ENCODE results near the gene KCNH2. TPM values are rescaled to one million over a fixed set of nuclear protein-coding genes. Genes with fewer than 3 reads are reported as not detected.

Gene KCNH2
- polyA plus RNA-seq, 10 donors = 10.6 to 19.5 (median 16.0) TPM

DNA sequence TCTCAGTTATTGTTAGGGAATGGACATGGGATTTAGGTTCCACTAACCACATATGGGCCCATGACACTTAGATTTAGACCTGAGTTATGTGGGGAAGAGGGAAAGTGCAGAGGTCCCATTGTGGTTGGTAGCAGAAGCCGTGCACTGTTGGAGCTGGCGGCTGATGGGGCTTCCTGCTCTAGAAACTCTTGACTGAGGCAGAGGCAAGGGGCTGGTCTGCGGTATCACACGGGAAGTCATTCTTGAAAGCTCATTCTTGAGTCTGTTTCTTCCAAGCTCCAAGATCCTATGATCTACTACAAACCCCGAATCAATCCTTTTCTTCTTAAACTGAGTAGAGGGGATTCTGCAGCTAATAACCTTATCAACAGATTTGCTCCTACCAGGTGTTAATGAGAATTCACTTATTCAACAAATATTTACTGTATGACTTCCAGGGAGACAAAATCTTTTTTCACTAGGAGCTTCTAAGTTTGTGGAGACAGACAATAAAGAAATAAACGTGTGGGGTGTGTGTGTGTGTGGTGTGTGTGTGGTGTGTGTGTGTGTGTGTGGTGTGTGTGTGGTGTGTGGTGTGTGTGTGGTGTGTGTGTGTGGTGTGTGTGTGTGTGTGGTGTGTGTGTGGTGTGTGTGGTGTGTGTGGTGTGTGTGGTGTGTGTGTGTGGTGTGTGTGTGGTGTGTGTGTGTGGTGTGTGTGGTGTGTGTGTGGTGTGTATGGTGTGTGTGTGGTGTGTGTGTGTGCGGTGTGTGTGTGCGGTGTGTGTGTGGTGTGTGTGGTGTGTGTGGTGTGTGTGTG, 68.7 kb downstream of the KCNH2 start:
- no peak for DNase-seq

DNA sequence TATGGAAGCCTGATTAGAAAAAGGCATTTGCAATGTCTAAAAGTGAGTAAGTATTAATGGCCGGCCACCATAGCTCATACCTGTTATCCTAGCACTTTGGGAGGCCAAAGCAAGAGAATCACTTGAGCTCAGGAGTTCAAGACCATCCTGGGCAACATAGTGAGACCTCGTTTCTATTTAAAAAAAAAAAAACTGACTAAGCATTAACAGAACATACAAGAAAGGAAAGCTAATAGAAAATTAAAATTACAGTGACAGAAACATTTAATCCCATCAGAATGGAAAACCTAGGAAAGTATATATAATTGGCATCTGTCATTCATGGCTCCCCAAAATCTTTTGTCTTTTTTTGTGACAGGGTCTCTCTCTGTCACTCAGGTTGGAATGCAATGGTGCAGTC, 69.9 kb downstream of the KCNH2 start:
- no peak for DNase-seq

DNA sequence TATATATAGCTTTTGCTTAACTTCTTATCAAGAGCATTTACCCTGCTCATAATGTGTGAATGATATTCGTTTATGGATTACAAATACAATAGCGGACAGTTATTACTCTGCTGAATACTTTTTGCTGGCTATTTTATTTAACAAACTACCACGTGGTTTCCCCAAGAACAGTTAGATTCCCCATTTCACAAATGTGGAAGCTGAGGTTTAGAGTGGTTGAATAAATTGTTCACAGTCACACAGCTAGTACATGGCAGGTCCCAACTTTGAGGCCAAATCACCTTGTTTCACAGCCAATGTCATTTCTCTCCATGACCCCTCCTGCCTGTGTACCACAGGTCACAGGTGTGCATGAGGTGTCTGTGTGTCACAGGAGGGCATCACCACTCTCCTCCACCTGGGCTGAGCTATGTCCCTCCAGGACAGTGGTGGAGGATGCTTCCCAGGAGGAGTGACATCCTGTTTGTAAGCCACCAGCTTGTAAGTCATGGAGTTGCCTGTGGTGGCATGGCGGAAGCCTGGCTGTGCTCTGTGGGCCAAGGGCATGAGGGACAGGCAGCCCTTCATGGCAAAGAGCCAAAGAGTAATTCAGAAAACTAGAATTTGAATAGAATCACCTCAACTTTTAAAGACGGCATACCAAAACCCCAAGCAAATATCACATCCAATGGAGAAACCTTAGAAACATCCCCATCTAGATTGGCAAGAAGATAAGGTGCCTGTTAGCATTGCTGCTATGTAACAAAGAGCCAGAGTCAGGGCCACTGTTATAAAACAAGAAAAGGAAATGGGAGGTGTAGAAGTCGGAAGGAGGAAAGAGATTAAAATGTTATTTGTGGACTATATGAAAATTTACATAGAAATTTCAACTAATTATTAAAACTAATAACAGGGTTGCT, 73.9 kb downstream of the KCNH2 start:
- DNase-seq = no peak

DNA sequence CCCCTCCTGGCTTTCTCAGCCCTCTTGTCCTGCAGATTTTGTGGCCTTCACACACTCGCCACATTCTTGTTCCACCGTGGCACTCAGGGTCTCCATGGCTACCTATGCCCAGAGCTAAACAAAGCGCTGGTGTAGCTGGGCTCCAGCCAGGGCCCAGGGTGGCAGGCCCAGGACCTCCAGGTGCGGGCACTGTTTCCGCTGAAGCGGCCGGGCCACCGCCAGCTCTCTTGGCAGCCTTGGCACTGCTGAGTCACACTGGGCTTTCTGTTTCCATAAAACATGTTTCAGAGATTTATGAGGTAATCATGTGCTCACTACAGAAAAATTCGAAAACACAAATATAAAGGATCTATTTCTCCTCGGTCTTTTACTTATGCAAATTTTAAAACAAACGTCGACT, 74.5 kb downstream of the KCNH2 start:
- DNase-seq = peak; percentile 10 to 43 (median 21)

DNA sequence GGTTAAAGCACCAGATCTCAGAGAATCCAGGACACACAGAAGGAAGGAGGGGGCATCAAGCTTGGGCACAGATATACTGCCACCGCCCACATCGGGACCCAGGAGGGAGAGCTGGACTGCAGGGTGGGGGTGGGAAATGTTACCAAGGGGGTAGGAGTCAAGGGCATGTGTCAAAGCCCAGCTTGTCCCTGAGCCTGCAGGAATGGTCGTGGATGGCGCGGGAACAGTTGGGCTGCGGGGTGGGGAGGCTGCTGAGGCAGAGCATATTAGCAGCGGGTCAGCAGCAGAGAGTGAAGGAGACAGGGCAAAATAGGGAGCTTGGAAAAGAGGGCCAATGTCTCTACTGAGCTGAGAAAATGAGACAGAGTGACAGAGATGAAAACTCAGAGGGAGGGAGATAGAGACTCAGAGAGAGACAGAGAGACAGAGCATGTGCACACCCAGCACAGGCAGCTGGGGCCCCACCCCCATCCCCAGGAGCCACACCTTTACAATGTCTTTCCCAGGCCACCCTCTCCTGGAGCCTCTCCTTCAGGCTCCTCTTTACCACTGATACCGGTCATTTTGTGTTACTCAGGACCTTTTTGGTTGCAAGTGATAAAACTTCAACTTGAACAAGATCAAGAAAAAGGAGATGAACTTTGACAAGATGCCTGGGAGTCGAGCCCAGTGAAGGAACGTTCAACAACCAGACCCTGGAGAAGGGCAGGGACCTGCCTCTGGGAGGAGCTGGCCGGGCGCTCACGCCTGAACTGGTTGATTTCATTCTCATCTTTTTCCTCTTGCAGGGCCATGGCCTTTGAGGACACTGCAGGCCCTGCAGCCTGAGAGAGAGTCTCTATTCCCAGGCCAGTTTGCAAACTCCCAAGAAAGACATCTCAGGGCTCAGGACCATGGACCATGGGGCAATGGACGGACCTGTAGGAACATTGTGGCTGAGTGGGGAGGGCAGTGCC, 75.8 kb downstream of the KCNH2 start:
- DNase-seq = no peak

DNA sequence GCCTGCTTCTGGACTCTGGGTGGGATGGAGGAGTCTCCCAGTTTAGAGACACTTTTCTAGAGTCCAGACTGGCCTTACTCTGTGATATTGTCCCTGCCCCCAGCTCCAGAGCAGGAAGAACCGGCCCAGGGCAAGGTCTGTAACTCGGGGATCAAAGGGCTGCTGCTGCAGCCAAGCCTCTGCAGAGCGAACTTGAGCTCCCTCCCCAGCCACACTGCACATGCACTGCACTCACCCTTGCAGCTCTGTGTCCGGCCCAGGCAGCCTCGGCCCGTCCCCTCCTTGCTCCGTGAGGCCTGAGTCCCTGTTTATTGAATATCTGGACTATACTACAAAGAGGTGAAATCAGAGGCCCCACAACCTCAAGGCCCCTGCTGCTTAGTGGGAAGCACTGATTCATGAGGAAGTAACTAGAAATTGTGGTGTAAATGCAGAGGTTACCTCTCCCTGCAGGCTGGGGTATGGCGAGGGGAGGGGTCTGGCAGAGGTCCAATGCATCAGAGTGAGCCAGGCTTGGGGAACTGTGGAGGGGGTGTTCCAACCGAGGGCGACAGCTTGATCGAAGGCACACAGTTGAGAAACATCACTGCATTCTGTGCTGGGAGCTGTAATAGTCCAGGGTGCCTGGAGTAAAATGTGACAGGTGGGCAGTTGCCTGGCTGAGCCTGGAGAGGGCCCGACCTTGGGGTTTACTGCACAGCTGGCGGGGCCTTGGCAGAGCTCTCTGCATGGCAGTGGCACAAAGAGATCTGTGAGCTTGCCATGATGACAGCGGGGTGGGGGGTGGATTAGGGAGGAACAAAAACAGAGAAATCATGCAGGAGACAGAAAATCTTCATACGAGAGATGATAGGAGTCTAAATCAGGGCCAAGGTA, 76.7 kb downstream of the KCNH2 start:
- peak; percentile 28 to 53 (median 36) for DNase-seq

DNA sequence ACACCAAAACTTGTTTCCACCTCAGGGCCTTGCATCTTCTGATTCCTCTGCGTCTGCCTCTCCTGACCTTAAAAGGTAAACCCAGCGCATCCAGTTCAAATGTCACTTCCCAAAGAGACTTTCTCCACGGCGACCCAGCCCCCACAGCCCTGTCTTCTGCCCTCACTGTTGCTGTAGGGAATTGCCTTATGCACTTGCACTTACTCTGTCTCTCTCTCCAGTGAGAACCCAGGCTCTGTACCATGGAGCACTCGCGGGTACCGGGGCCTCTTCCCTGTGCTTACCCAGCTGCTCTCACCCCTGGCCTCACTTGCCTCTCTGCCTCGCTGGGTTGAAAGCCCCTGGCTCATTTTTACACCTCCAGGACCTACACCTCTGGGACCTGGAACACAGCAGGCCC, 77.4 kb downstream of the KCNH2 start:
- DNase-seq = no peak

DNA sequence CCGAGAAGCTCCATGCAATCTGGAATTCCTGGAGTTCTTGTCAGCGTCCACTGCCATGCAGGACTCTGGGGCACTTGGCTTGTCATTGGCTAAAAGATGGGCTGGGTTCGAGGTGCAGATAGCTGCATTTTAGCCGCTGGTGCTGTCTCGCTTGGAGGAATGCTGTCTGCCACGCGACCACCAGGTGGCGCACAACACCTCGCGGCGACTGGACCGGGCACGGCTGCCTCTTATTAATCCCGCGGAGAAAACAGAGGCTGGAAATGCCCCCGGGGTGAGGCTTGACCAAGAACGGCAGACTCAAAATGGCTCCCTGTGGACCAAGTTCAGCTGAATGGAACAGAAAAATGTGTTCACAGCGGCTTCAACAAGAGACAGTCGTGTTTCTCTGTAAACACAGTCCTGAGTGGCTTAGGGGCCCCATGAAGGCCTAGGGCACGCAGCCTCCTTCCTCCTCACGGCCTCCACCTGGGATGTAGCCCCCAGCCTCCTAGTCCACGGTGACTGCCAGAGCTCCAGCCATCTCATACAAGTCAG, 79.6 kb downstream of the KCNH2 start:
- DNase-seq = peak in 2 of 3 donors; percentile 65 to 80

DNA sequence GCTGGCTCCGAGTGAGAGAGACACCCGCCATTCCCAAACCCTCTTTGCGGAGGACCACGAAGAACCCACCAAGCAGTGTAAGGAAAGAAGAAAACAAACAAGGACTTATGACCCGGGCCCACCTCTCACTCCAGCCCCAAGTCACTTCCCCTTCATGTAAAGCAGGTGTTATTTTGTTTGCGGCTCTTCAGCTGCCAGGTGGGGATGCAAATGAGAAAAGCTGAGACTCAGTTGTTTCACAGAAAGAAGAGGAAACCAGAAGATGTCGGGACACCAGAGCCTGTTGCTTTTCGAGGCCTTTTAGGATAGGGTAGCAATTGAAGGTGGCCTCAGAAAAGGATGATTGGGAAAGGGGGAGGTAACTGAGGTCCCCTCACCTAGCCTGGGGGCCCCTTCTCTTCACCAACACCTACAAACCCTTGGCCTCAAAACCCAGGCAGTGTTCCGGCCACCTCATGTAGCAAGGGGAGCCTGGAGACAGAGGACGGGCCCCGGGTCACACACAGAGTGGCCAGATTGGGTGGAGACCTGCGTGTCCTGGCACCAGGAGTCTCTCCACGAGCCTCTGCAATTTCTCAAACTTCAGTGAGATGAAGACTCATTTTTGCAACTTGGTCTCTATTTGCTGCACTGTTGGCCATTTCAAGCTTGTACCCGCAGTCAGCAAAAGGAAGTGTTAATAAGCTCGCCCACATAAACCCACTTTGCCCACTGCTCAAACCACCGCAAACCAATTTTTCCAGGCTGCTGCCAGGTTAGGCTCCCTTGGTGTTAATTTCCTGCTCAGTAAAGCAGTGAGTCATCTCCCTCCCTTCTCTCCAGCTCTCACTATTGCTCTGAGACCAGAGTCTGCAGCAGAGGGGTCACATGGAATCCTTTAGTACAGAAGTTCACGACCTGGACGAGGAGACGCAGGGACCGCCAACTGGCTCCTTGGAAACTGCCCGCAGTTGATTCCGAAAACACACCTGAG, 80.3 kb downstream of the KCNH2 start:
- no peak for DNase-seq

DNA sequence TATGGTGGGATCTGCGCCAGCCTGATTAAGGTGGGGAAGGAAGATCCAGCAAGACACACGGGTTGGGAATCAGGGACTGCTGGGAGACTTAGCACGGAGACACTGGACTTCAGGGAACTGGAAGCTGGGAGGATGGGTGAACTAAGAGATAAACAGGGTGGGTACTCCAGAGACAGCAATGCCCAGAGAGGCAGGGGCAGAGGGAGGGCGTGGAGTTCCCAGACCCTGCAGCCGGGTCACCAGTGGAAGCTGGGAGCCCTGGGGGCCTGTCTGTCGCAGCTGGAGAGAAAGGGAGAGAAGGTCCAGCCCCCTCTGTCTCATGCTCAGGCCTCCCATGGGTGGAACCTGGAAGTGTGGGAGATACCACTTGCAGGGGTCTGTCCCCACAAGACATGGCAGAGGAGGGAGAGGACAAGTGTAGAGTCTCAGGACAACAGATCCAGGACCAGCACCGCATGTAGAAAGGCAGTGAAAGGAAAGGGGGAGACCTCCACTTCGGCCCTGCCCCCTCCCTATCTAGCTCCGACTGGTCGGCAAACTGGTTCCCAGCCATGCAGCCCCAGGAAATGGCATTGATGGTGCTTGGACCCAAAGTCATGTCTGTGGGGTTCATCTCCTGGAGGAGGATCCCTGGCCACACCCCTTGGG, 81.4 kb downstream of the KCNH2 start:
- no peak for DNase-seq

DNA sequence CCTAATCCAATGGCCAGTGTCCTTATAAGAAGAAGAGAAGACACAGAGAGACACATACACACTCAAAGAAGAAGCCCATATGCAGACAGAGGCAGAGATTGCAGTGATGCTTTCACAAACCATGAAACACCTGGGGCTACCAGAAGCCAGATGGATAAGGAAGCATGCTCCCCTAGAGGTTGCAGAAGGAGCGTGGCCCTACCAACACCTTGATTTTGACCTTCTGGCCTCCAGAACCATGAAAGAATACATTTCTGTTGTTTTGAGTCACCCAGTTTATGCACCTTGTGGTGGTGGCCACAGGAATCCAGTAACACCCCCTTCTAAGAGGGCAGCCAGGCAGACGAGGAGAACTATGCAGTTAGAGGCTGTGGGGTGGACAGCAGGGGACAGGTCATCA, 82.3 kb downstream of the KCNH2 start:
- no peak for DNase-seq

Other genes with a start within 250 kb of the KCNH2 start
- gene GIMAP5, start 240.9 kb downstream of the KCNH2 start, polyA plus RNA-seq (ENCODE audit: insufficient read length in 10 of 10) = 10 to 100 TPM in 2 of 10 donors, 1 to 10 TPM in 8; 5.6 to 15.5 (median 7.6) TPM
- 10 to 100 TPM in 9 of 10 donors, 1 to 10 TPM in 1; 5.7 to 19.3 (median 14.5) TPM for gene TMEM176B, start 178.0 kb downstream of the KCNH2 start, polyA plus RNA-seq (ENCODE audit: insufficient read length in 10 of 10)
- 10 to 100 TPM in 7 of 10 donors, 1 to 10 TPM in 3; 8.8 to 21.4 (median 12.6) TPM for gene TMEM176A, start 177.6 kb downstream of the KCNH2 start, polyA plus RNA-seq (ENCODE audit: insufficient read length in 10 of 10)
- gene AOC1, start 125.8 kb downstream of the KCNH2 start, polyA plus RNA-seq (ENCODE audit: insufficient read length in 10 of 10) = under 1 TPM in 5 of 10 donors, not detected in 5; 0.09 to 0.78 (median 0.22) TPM
- gene NOS3, start 12.7 kb upstream of the KCNH2 start, polyA plus RNA-seq (ENCODE audit: insufficient read length in 10 of 10) = 1 to 10 TPM; 4.1 to 9.4 (median 6.6) TPM
- 1 to 10 TPM in 6 of 10 donors, under 1 TPM in 4; 0.45 to 2.0 (median 1.1) TPM for gene ATG9B, start 46.2 kb upstream of the KCNH2 start, polyA plus RNA-seq (ENCODE audit: insufficient read length in 10 of 10)
- 10 to 100 TPM; 12.9 to 34.9 (median 17.6) TPM for gene ABCB8, start 50.1 kb upstream of the KCNH2 start, polyA plus RNA-seq (ENCODE audit: insufficient read length in 10 of 10)
- 1 to 10 TPM; 2.1 to 6.4 (median 4.3) TPM for gene ASIC3, start 70.2 kb upstream of the KCNH2 start, polyA plus RNA-seq (ENCODE audit: insufficient read length in 10 of 10)
- gene CDK5, start 79.6 kb upstream of the KCNH2 start, polyA plus RNA-seq (ENCODE audit: insufficient read length in 10 of 10) = 10 to 100 TPM in 4 of 10 donors, 1 to 10 TPM in 6; 5.4 to 11.2 (median 9.4) TPM
- gene SLC4A2, start 81.3 kb upstream of the KCNH2 start, polyA plus RNA-seq (ENCODE audit: insufficient read length in 10 of 10) = 10 to 100 TPM; 43.2 to 57.6 (median 53.7) TPM
- 10 to 100 TPM; 45.2 to 83.3 (median 64.0) TPM for gene FASTK, start 102.5 kb upstream of the KCNH2 start, polyA plus RNA-seq (ENCODE audit: insufficient read length in 10 of 10)
- 10 to 100 TPM; 25.3 to 43.1 (median 29.8) TPM for gene TMUB1, start 105.2 kb upstream of the KCNH2 start, polyA plus RNA-seq (ENCODE audit: insufficient read length in 10 of 10)
- gene AGAP3, start 108.2 kb upstream of the KCNH2 start, polyA plus RNA-seq (ENCODE audit: insufficient read length in 10 of 10) = 10 to 100 TPM; 53.5 to 84.1 (median 67.8) TPM
- gene GBX1, start 189.4 kb upstream of the KCNH2 start, polyA plus RNA-seq (ENCODE audit: insufficient read length in 10 of 10) = 1 to 10 TPM in 6 of 10 donors, under 1 TPM in 4; 0.66 to 3.3 (median 1.3) TPM
- 1 to 10 TPM; 1.0 to 4.5 (median 3.0) TPM for gene ASB10, start 208.9 kb upstream of the KCNH2 start, polyA plus RNA-seq (ENCODE audit: insufficient read length in 10 of 10)
- not detected for gene H2BK1, start 232.2 kb upstream of the KCNH2 start, polyA plus RNA-seq (ENCODE audit: insufficient read length in 10 of 10)
- gene ABCF2, start 248.9 kb upstream of the KCNH2 start, polyA plus RNA-seq (ENCODE audit: insufficient read length in 10 of 10) = 10 to 100 TPM; 13.2 to 23.8 (median 18.1) TPM